DOHH2 (cell line): ENCODE data around the gene MSH5.

Experiments used
- H3F3A ChIP-seq: fragments of 200-600 bp; sonication (generic), shearing (Covaris generic); 2 replicates; pipeline ENCODE4 v1.6.0; 2016; ENCODE audit warnings: antibody characterized with exemption, mild to moderate bottlenecking; ENCODE audit not compliant: control insufficient read depth, insufficient read depth
- H3K27ac ChIP-seq: fragments of 200-600 bp; sonication (generic); 2 replicates; pipeline ENCODE4 v1.5.1; 2014; ENCODE audit warnings: low read depth, mild to moderate bottlenecking, low read length, moderate library complexity
- H3K27me3 ChIP-seq: fragments of 200-600 bp; sonication (generic); 2 replicates; pipeline ENCODE4 v1.6.1; 2014; ENCODE audit warnings: mild to moderate bottlenecking, low read length, mixed read lengths; ENCODE audit not compliant: control insufficient read depth
- H3K36me3 ChIP-seq: fragments of 200-600 bp; sonication (generic); 2 replicates; pipeline ENCODE4 v1.6.1; 2014; ENCODE audit warnings: mild to moderate bottlenecking, low read length, moderate library complexity, mixed read lengths; ENCODE audit not compliant: control insufficient read depth
- H3K4me1 ChIP-seq: fragments of 200-600 bp; sonication (generic); 2 replicates; pipeline ENCODE4 v1.6.1; 2014; ENCODE audit warnings: mild to moderate bottlenecking, low read length, mixed read lengths; ENCODE audit not compliant: control insufficient read depth
- H3K4me2 ChIP-seq: fragments of 200-600 bp; sonication (generic); 2 replicates; pipeline ENCODE4 v1.6.0; 2014; ENCODE audit warnings: mild to moderate bottlenecking, low read length, moderate library complexity
- H3K4me3 ChIP-seq: fragments of 200-600 bp; sonication (generic); 2 replicates; pipeline ENCODE4 v1.5.1; 2014; ENCODE audit warnings: mild to moderate bottlenecking, low read length, mixed read lengths
- H3K79me2 ChIP-seq: fragments of 200-600 bp; sonication (generic); 2 replicates; pipeline ENCODE4 v1.6.1; 2014; ENCODE audit warnings: mild to moderate bottlenecking, low read length, mixed read lengths; ENCODE audit not compliant: control insufficient read depth
- H3K9me2 ChIP-seq: fragments of 200-600 bp; sonication (generic); replicated peaks from 2 replicates; pipeline ENCODE4 v1.6.1; 2014; ENCODE audit warnings: mild to moderate bottlenecking, low read length, mixed read lengths; ENCODE audit not compliant: control insufficient read depth
- H3K9me3 ChIP-seq: fragments of 200-600 bp; sonication (generic); 2 replicates; pipeline ENCODE4 v1.6.1; 2014; ENCODE audit warnings: antibody characterized with exemption, low read length, mixed read lengths; ENCODE audit not compliant: control insufficient read depth, insufficient read depth
- H4K20me1 ChIP-seq: fragments of 200-600 bp; sonication (generic); 2 replicates; pipeline ENCODE4 v1.6.0; 2014; ENCODE audit warnings: low read depth, mild to moderate bottlenecking, antibody characterized with exemption, low read length, moderate library complexity; ENCODE audit not compliant: control insufficient read depth, insufficient read depth
- CTCF ChIP-seq: fragments of 200-600 bp; sonication (generic); IDR thresholded peaks from one replicate; pipeline ENCODE4 v1.5.1; 2014; ENCODE audit warnings: antibody characterized with exemption, mild to moderate bottlenecking, low read depth, low read length; ENCODE audit not compliant: poor library complexity, severe bottlenecking
- EZH2phosphoT487 ChIP-seq: fragments of 200-600 bp; sonication (generic); IDR thresholded peaks from 2 replicates; pipeline ENCODE4 v1.6.1; 2017; ENCODE audit warnings: borderline replicate concordance, mild to moderate bottlenecking, antibody characterized with exemption, low read length, moderate library complexity, mixed read lengths

MSH5 gene

GRCh38 chr6:31785475-31785874 is 45.7 kb downstream of the MSH5 start:
- Histone ChIP-seq H3K36me3 (peaks cover 71% of the 10 kb centered on the region), H3K4me1 (peaks cover 16% of the 10 kb centered on the region), H3K4me3 (no peak overlapping the region), H3K79me2 (peaks cover 5% of the 10 kb centered on the region), H3K9me3 (no peaks in the 10 kb centered on the region), H3F3A (peaks cover 7% of the 10 kb centered on the region), H4K20me1 (peaks cover 4% of the 10 kb centered on the region; the same call in 1 of the 2 replicates), H3K9me2 (no peaks in the 10 kb centered on the region), H3K27me3 (no peaks in the 10 kb centered on the region), H3K4me2 (no peak overlapping the region), H3K27ac (no peak overlapping the region)
- TF ChIP-seq EZH2phosphoT487: no peak
- TF ChIP-seq CTCF: no peak

DNA sequence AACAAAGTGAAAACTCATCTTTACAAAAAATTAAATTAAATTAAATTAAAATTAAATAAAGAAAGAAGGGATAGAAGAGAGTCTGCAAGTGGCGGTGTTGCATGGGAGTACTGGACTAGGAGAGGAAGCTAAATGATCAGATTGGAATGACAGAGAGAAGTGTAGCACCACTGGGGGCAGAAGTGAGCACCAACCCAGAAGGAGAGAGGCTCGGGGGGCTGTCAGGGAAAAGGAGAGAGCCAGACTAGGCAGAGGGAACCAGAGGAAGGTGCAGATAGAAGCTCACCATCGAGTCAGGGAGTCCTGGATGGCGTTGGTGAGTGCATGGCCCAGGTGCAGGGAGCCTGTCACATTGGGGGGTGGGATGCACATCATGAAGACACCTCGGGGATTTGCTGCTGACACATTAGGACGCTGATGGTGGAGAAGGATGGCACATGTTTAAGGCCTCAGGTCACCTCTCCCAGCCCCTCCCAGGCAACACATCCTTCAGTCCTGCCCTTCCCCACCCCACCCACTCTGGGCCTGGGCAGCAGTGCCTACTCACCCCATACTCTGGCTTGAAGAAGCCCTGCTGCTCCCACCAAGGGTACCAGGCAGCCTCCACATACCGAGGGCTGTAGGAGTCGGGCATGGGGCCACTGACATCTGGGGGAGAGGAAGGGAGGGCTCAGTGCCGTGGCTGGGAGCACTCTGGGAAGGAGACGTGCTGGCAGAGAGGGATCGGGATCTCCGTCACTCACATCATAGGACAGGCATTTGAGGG is 51.7 kb downstream of the MSH5 start:
- Histone ChIP-seq H3K27me3 (no peaks in the 10 kb centered on the region), H4K20me1 (peaks cover 4% of the 10 kb centered on the region; the same call in 1 of the 2 replicates), H3K4me2 (no peak overlapping the region), H3K36me3 (peaks cover 56% of the 10 kb centered on the region), H3F3A (peaks cover 10% of the 10 kb centered on the region), H3K4me3 (no peak overlapping the region), H3K9me2 (no peaks in the 10 kb centered on the region), H3K4me1 (peaks cover 38% of the 10 kb centered on the region), H3K27ac (no peak overlapping the region), H3K9me3 (no peaks in the 10 kb centered on the region), H3K79me2 (peaks cover 42% of the 10 kb centered on the region)
- TF ChIP-seq CTCF (peak; percentile 80), EZH2phosphoT487 (no peak)

DNA sequence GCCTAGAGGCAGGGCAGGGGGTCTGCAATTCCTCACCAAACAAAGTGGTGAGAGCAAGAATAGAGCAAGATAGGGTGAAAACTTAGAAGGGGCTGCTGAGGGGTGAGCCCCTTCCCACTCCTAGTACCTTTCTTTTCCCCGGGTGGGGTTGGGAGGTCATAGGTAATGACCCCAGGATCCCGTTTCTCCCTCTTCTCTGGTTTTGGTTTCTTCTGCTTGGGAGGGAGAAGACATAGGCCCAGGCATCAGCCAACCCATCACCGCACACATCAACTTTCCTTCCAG is 52.2 kb downstream of the MSH5 start:
- Histone ChIP-seq H3K4me2 (no peak overlapping the region), H3K9me3 (no peaks in the 10 kb centered on the region), H3K36me3 (peaks cover 61% of the 10 kb centered on the region), H3K27me3 (no peaks in the 10 kb centered on the region), H4K20me1 (peaks cover 4% of the 10 kb centered on the region; the same call in 1 of the 2 replicates), H3K4me3 (no peak overlapping the region), H3K27ac (no peak overlapping the region), H3K79me2 (peaks cover 42% of the 10 kb centered on the region), H3F3A (peaks cover 15% of the 10 kb centered on the region), H3K9me2 (no peaks in the 10 kb centered on the region), H3K4me1 (peaks cover 43% of the 10 kb centered on the region)
- TF ChIP-seq EZH2phosphoT487 (no peak), CTCF (no peak)
